ENCODE results near the gene PPP3R1.

Gene PPP3R1

GRCh38 chr2:68251855-68252399, 405 bp downstream of the PPP3R1 start:
- TF ChIP-seq EZH2phosphoT487 (IDR thresholded peaks at IDR 0.05; ENCODE audit: borderline replicate concordance, low read length) (no peak), CTCF (IDR thresholded peaks at IDR 0.05; ENCODE audit: low read depth, low read length, poor library complexity, severe bottlenecking) (no peak)
- H3K9me2 ChIP-seq (replicated peaks; ENCODE audit: control insufficient read depth, low read length): no peaks in the 10 kb centered on the region
- H3F3A ChIP-seq (ENCODE audit: control insufficient read depth, insufficient read depth): peaks cover 8% of the 10 kb centered on the region
- peak overlapping the region; percentile 82; the same call in 1 of the 2 replicates for H3K4me2 ChIP-seq (ENCODE audit: low read length)
- H3K79me2 ChIP-seq (ENCODE audit: control insufficient read depth, low read length): peaks cover 74% of the 10 kb centered on the region
- H3K27ac ChIP-seq (ENCODE audit: low read depth, low read length): peak overlapping the region; percentile 88
- H3K9me3 ChIP-seq (ENCODE audit: control insufficient read depth, insufficient read depth, low read length): no peaks in the 10 kb centered on the region
- H3K36me3 ChIP-seq (ENCODE audit: control insufficient read depth, low read length): peaks cover 48% of the 10 kb centered on the region
- peaks cover 39% of the 10 kb centered on the region for H4K20me1 ChIP-seq (ENCODE audit: control insufficient read depth, insufficient read depth, low read depth, low read length)
- H3K27me3 ChIP-seq (ENCODE audit: control insufficient read depth, low read length): no peaks in the 10 kb centered on the region
- H3K4me3 ChIP-seq (ENCODE audit: low read length): peak overlapping the region; percentile 84
- peaks cover 47% of the 10 kb centered on the region for H3K4me1 ChIP-seq (ENCODE audit: control insufficient read depth, low read length)

GRCh38 chr2:68251187-68251854, 1.0 kb downstream of the PPP3R1 start:
- H3K4me3 ChIP-seq (ENCODE audit: low read length): peak overlapping the region; percentile 84
- no peaks in the 10 kb centered on the region for H3K9me3 ChIP-seq (ENCODE audit: control insufficient read depth, insufficient read depth, low read length)
- H4K20me1 ChIP-seq (ENCODE audit: control insufficient read depth, insufficient read depth, low read depth, low read length): peaks cover 45% of the 10 kb centered on the region
- H3K27me3 ChIP-seq (ENCODE audit: control insufficient read depth, low read length): no peaks in the 10 kb centered on the region
- peaks cover 48% of the 10 kb centered on the region for H3K36me3 ChIP-seq (ENCODE audit: control insufficient read depth, low read length)
- peak overlapping the region; percentile 88 for H3K27ac ChIP-seq (ENCODE audit: low read depth, low read length)
- TF ChIP-seq EZH2phosphoT487 (IDR thresholded peaks at IDR 0.05; ENCODE audit: borderline replicate concordance, low read length) (no peak), CTCF (IDR thresholded peaks at IDR 0.05; ENCODE audit: low read depth, low read length, poor library complexity, severe bottlenecking) (peak; percentile 72)
- peak overlapping the region; percentile 82 for H3K4me2 ChIP-seq (ENCODE audit: low read length)
- no peaks in the 10 kb centered on the region for H3K9me2 ChIP-seq (replicated peaks; ENCODE audit: control insufficient read depth, low read length)
- H3K79me2 ChIP-seq (ENCODE audit: control insufficient read depth, low read length): peaks cover 80% of the 10 kb centered on the region
- peaks cover 53% of the 10 kb centered on the region for H3K4me1 ChIP-seq (ENCODE audit: control insufficient read depth, low read length)
- H3F3A ChIP-seq (ENCODE audit: control insufficient read depth, insufficient read depth): peaks cover 8% of the 10 kb centered on the region

GRCh38 chr2:68250652-68251186, 1.6 kb downstream of the PPP3R1 start:
- H3F3A ChIP-seq (ENCODE audit: control insufficient read depth, insufficient read depth): peaks cover 8% of the 10 kb centered on the region
- H3K27ac ChIP-seq (ENCODE audit: low read depth, low read length): peak overlapping the region; percentile 88
- no peaks in the 10 kb centered on the region for H3K27me3 ChIP-seq (ENCODE audit: control insufficient read depth, low read length)
- H3K4me1 ChIP-seq (ENCODE audit: control insufficient read depth, low read length): peaks cover 56% of the 10 kb centered on the region
- peaks cover 48% of the 10 kb centered on the region for H3K36me3 ChIP-seq (ENCODE audit: control insufficient read depth, low read length)
- peak overlapping the region; percentile 84 for H3K4me3 ChIP-seq (ENCODE audit: low read length)
- H3K9me2 ChIP-seq (replicated peaks; ENCODE audit: control insufficient read depth, low read length): no peaks in the 10 kb centered on the region
- no peaks in the 10 kb centered on the region for H3K9me3 ChIP-seq (ENCODE audit: control insufficient read depth, insufficient read depth, low read length)
- H4K20me1 ChIP-seq (ENCODE audit: control insufficient read depth, insufficient read depth, low read depth, low read length): peaks cover 47% of the 10 kb centered on the region
- TF ChIP-seq CTCF (IDR thresholded peaks at IDR 0.05; ENCODE audit: low read depth, low read length, poor library complexity, severe bottlenecking): no peak
- H3K79me2 ChIP-seq (ENCODE audit: control insufficient read depth, low read length): peaks cover 86% of the 10 kb centered on the region
- H3K4me2 ChIP-seq (ENCODE audit: low read length): peak overlapping the region; percentile 82

Data from DOHH2 (cell line).